ENCODE results near the gene PPP2R1B.

Gene PPP2R1B

GRCh38 chr11:111684251-111684650 is 81.9 kb downstream of the PPP2R1B start:
- POLR2A ChIA-PET: no interaction called here
- CTCF ChIA-PET: interaction anchor here (1.0 to 3.4 kb wide), 5 partner anchors 10 to 17 kb away, joined by 3 to 18 read pairs (median 7); no protein-coding TSS in a partner anchor
- no peak for DNase-seq (ENCODE audit: extremely low spot score)
- no peak for TF ChIP-seq CTCF (IDR thresholded peaks at IDR 0.05; ENCODE audit: control extremely low read depth, extremely low read depth, low read depth, missing control alignments)

- TF ChIP-seq CTCF (IDR thresholded peaks at IDR 0.05; ENCODE audit: control extremely low read depth, extremely low read depth, low read depth, missing control alignments): no peak
- ChIA-PET POLR2A (no interaction called here), CTCF (interaction anchor here (1.5 to 3.4 kb wide), 4 partner anchors 10 to 16 kb away, joined by 5 to 18 read pairs (median 8); no protein-coding TSS in a partner anchor)
- no peak for DNase-seq (ENCODE audit: extremely low spot score)
Observed at GRCh38 chr11:111683806-111684205, 82.4 kb downstream of the PPP2R1B start.

GRCh38 chr11:111680486-111681175 is 85.6 kb downstream of the PPP2R1B start:
- TF ChIP-seq CTCF (IDR thresholded peaks at IDR 0.05; ENCODE audit: control extremely low read depth, extremely low read depth, low read depth, missing control alignments): no peak
- DNase-seq (ENCODE audit: extremely low spot score): no peak
- CTCF ChIA-PET: interaction anchor here (0.7 to 1.3 kb wide), 4 partner anchors 13 to 77 kb away, joined by 3 to 4 read pairs (median 3); no protein-coding TSS in a partner anchor
- POLR2A ChIA-PET: no interaction called here

Measured in GM10248 (cell line).